ENCODE measurements around the gene KCNJ5. TPM values are rescaled to one million over a fixed set of nuclear protein-coding genes. Genes with fewer than 3 reads are reported as not detected.

KCNJ5 gene
- total and polyA plus RNA-seq, 10 of the 15 experiments (the other 5 are each of a cell fraction or from before 2014, with no cell fraction given) = 0.03 TPM; not detected in 8

DNA sequence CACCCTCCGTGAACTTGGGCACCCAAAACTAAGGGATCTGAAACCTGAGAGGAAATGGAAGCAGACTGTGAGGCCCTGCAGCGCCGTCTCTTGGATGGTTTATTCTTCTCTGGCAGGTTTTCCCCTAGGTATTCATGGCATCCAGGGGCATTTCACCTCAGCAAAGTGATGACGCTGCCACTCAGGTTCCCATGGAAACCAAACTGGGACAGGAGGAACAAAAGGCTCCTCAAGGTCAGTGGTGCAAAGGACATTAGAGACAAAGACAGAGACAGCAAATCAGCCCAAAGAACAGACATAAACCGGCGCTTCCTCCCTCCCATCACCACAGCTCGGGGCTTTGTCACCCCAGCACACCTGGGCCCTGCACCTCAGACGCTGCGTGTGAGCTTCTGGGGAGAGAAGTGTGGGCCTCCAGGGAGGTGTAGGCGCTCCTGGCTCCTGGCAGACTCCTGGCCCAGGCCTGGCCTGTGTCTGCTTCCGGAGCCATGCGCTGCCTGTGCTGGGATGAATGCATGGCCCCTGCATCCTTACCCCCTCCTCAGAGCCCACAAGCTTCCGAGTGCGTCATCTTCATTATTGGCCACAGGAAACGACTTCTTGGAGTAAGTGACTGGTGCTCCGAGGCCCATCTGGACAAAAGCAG lies 45.6 kb downstream of the KCNJ5 start:
- Histone ChIP-seq H3K4me2 (ENCODE audit: control insufficient read depth, insufficient read depth) (no peak overlapping the region), H3K27me3 (replicated peaks in 1 of 2; ENCODE audit: control insufficient read depth in 2 of 2, insufficient read depth in 2 of 2, low read length in 1 of 2) (peaks cover 0 to 2% of the 10 kb centered on the region in 2 experiments; a peak in 2 of 4 replicates), H3K79me2 (ENCODE audit: control insufficient read depth, insufficient read depth, low read length) (no peaks in the 10 kb centered on the region), H3K36me3 (ENCODE audit: control insufficient read depth in 2 of 2, insufficient read depth in 2 of 2, low read length in 1 of 2) (no peaks in the 10 kb centered on the region), H3K9me3 (replicated peaks; ENCODE audit: control insufficient read depth, insufficient read depth, low read length) (no peaks in the 10 kb centered on the region), H3K27ac (ENCODE audit: control insufficient read depth, insufficient read depth) (no peak overlapping the region), H4K20me1 (ENCODE audit: control insufficient read depth, insufficient read depth) (no peaks in the 10 kb centered on the region; the same call in 1 of the 2 replicates), H2AFZ (ENCODE audit: control insufficient read depth, low read depth, low read length) (no peak overlapping the region), H3K9ac (ENCODE audit: control insufficient read depth, insufficient read depth, low read length) (no peak overlapping the region), H3K4me3 (no peak overlapping the region), H3K4me1 (ENCODE audit: control insufficient read depth, insufficient read depth, low read length) (no peaks in the 10 kb centered on the region)
- WGBS (ENCODE audit: insufficient coverage, insufficient replicate concordance, low lambda C conversion rate, missing lambda C conversion rate) = 47% methylated on average over 16 of the region's 16 CpGs
- CTCF ChIA-PET = interaction anchor here (0.6 to 1.3 kb wide), 3 partner anchors 51 to 494 kb away, joined by 3 read pairs; no protein-coding TSS in a partner anchor
- SMC1A ChIA-PET (ENCODE audit: uncharacterized antibody, unreplicated experiment) = interaction anchor here (1.0 kb wide), 1 partner anchor 18 kb away, joined by 3 read pairs; no protein-coding TSS in a partner anchor
- intact Hi-C loops (cut with micrococcal nuclease; ENCODE audit: unreplicated experiment) (no loop called here), in situ Hi-C loops (cut with MboI) (no loop called here)
- DNase-seq (ENCODE audit: low read depth, low spot score) = no peak
- no TSS peak for BruUV-seq (replicated peaks)
- FAIRE-seq = no peak
- RAD21 ChIA-PET (ENCODE audit: unreplicated experiment) = no interaction called here
- POLR2A ChIA-PET = no interaction called here
- TF ChIP-seq ZNF24 (IDR thresholded peaks at IDR 0.05) (no peak), SREBF2 (IDR thresholded peaks at IDR 0.05; ENCODE audit: low read length) (no peak), TCF3 (IDR thresholded peaks at IDR 0.05; ENCODE audit: borderline replicate concordance, insufficient read depth, low read depth, low read length) (no peak), TCF12 (IDR thresholded peaks at IDR 0.05; ENCODE audit: low read depth, low read length) (no peak), SP1 (IDR thresholded peaks at IDR 0.05; ENCODE audit: low read depth, low read length) (no peak), MTA3 (IDR thresholded peaks at IDR 0.05; ENCODE audit: borderline replicate concordance, low read length) (no peak)
- TF ChIP-seq, protein P1, sequence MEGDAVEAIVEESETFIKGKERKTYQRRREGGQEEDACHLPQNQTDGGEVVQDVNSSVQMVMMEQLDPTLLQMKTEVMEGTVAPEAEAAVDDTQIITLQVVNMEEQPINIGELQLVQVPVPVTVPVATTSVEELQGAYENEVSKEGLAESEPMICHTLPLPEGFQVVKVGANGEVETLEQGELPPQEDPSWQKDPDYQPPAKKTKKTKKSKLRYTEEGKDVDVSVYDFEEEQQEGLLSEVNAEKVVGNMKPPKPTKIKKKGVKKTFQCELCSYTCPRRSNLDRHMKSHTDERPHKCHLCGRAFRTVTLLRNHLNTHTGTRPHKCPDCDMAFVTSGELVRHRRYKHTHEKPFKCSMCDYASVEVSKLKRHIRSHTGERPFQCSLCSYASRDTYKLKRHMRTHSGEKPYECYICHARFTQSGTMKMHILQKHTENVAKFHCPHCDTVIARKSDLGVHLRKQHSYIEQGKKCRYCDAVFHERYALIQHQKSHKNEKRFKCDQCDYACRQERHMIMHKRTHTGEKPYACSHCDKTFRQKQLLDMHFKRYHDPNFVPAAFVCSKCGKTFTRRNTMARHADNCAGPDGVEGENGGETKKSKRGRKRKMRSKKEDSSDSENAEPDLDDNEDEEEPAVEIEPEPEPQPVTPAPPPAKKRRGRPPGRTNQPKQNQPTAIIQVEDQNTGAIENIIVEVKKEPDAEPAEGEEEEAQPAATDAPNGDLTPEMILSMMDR (IDR thresholded peaks at IDR 0.05 in 2 of 3, conservative IDR thresholded peaks at IDR 0.05 in 1 of 3; ENCODE audit: control insufficient read depth in 2 of 3, extremely low read depth in 1 of 3, insufficient read depth in 1 of 3, low read depth in 3 of 3, low read length in 3 of 3) = no peak; a peak in 1 of 6 replicates
- no peak for ATAC-seq
